RWPE1 (cell line): ENCODE measurements around the gene ZSWIM6.

ENCODE experiments used
- CTCF ChIA-PET: fragments of 350-600 bp; sonication (Branson Sonifier 250); formaldehyde crosslinking; extraction: SDS; loops from one replicate; lab custom pipeline; 2021; lab: Yijun Ruan, JAX
- POLR2A ChIA-PET: fragments of 400-600 bp; formaldehyde crosslinking; extraction: SDS; loops from one replicate; lab custom pipeline; 2020; ENCODE audit warnings: antibody characterized with exemption; ENCODE audit not compliant: low non-redundant PET; lab: Yijun Ruan, JAX
- DNase-seq: peaks from one replicate; pipeline ENCODE4 v3.0.0; 2012; ENCODE audit warnings: low spot score
- H3K27ac ChIP-seq: fragments of 450-650 bp; 2 replicates; pipeline ENCODE4 v1.5.1; 2017
- CTCF ChIP-seq: fragments of 450-650 bp; conservative IDR thresholded peaks from 2 replicates; pipeline ENCODE4 v1.5.1; 2017; ENCODE audit warnings: low read depth, mild to moderate bottlenecking

Gene ZSWIM6

GRCh38 chr5:61466017-61466416, 134.0 kb downstream of the ZSWIM6 start:
- POLR2A ChIA-PET = interaction anchor here (0.6 kb wide), 1 partner anchor 18 kb away, joined by 3 read pairs; no protein-coding TSS in a partner anchor
- no peak for DNase-seq
- no peak for TF ChIP-seq CTCF
- H3K27ac ChIP-seq = no peak overlapping the region
- CTCF ChIA-PET = interaction anchor here (1.0 kb wide), 1 partner anchor 193 kb away, joined by 3 read pairs; no protein-coding TSS in a partner anchor

- no peak overlapping the region for H3K27ac ChIP-seq
- ChIA-PET CTCF (interaction anchor here (1.1 kb wide), 2 partner anchors 9 to 190 kb away, joined by 3 read pairs; no protein-coding TSS in a partner anchor), POLR2A (no interaction called here)
- peak; percentile 25 for DNase-seq
- no peak for TF ChIP-seq CTCF
These were observed 135.9 kb downstream of the ZSWIM6 start for GRCh38 chr5:61467766-61468482.

- ChIA-PET POLR2A (no interaction called here), CTCF (interaction anchor here (1.1 kb wide), 2 partner anchors 9 to 189 kb away, joined by 3 read pairs; no protein-coding TSS in a partner anchor)
- H3K27ac ChIP-seq = no peak overlapping the region
- no peak for TF ChIP-seq CTCF
- no peak for DNase-seq
These were observed 136.4 kb downstream of the ZSWIM6 start for GRCh38 chr5:61468483-61468865.

- ChIA-PET CTCF (interaction anchor here (0.6 kb wide), 1 partner anchor 99 kb away, joined by 3 read pairs; no protein-coding TSS in a partner anchor), POLR2A (interaction anchor here (0.6 kb wide), 1 partner anchor 126 kb away, joined by 3 read pairs; no protein-coding TSS in a partner anchor)
- TF ChIP-seq CTCF = no peak
- DNase-seq = no peak
- no peak overlapping the region for H3K27ac ChIP-seq
These were observed 139.3 kb downstream of the ZSWIM6 start for GRCh38 chr5:61471352-61471751.

- DNase-seq = no peak
- TF ChIP-seq CTCF = no peak
- CTCF ChIA-PET = interaction anchor here (0.7 kb wide), 2 partner anchors 129 to 186 kb away, joined by 4 to 5 read pairs; no protein-coding TSS in a partner anchor
- POLR2A ChIA-PET = no interaction called here
- H3K27ac ChIP-seq = no peak overlapping the region
These were observed 140.3 kb downstream of the ZSWIM6 start for GRCh38 chr5:61472172-61472958.

GRCh38 chr5:61474746-61475145, 142.7 kb downstream of the ZSWIM6 start:
- POLR2A ChIA-PET = no interaction called here
- no peak for DNase-seq
- CTCF ChIA-PET = interaction anchor here (0.6 to 0.9 kb wide), 2 partner anchors 34 to 73 kb away, joined by 3 read pairs; no protein-coding TSS in a partner anchor
- no peak overlapping the region for H3K27ac ChIP-seq
- TF ChIP-seq CTCF = no peak
